Stimulated activated naive CD8-positive, alpha-beta T cell treated with anti-CD3 and anti-CD28 coated beads, Interleukin-15, amount 100 ng/mL, for 72 hours (primary cell): ENCODE data around the gene TRIML2.
"Not testable (repeated sequence)": the region's sequence is repeated elsewhere in the genome, so short reads cannot be mapped to it uniquely, and the experiment has no call there.

ENCODE experiments used
- ATAC-seq: fragments of 150-1000 bp; cut with Tn5 transposase; 2 replicates; pipeline ENCODE4 v1.10.0; 2021; ENCODE audit warnings: mild to moderate bottlenecking, moderate library complexity
- DNase-seq, 2 donors: peaks; one replicate each; pipeline ENCODE4 v3.0.0; 2021 to 2022
- H3K27ac Mint-ChIP-seq, 2 donors: one replicate each; pipeline ENCODE4 v1.8.0; 2022; ENCODE audit warnings: mild to moderate bottlenecking in 2 of 2, mixed read lengths in 2 of 2, moderate library complexity in 2 of 2
- H3K27me3 Mint-ChIP-seq: one replicate; pipeline ENCODE4 v1.8.0; 2022; ENCODE audit warnings: mixed read lengths
- H3K4me1 Mint-ChIP-seq: one replicate; pipeline ENCODE4 v1.8.0; 2022; ENCODE audit warnings: mild to moderate bottlenecking, mixed read lengths
- H3K4me3 Mint-ChIP-seq, 2 donors: one replicate each; pipeline ENCODE4 v1.8.0; 2022; ENCODE audit warnings: mild to moderate bottlenecking in 2 of 2, mixed read lengths in 2 of 2, moderate library complexity in 1 of 2
- H3K9me3 Mint-ChIP-seq, 2 donors: one replicate each; pipeline ENCODE4 v1.8.0; 2022; ENCODE audit warnings: mixed read lengths in 2 of 2

Gene TRIML2

DNA sequence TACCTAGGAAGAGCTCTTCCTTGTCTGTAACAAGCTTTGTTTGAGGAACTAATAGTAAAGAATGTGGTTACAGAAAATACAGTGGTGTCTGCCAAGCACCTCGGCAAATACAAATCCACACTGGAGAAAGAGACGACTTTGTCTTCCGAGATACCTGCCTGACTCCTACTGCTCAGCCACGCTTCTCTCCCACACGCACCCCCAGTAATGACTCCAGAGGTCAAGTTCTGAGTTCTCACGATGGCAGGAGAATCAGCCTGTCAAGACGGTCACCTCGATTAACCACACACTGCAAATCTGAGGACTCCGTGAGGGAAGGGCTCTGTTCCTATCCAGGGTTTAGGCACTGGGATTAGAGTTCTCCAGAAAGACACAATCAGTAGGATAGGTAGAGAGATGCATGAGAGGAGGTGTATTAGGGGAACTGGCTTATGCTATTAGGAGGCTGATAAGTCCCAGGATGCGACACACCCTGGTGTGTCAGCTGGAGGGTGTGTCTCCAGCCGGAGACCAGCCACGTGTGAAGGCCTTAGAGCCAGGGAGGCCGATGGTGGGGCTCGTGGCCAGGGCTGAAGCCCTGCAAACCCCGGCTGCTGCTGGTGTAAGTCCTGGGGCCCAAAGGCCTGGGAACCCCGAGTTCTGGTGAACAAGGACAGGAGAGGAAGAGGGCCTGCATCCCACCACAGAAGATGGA is 8.4 kb upstream of the TRIML2 start:
- no peak for DNase-seq
- Mint-ChIP-seq H3K4me3 (no peak overlapping the region), H3K27me3 (no peaks in the 10 kb centered on the region), H3K9me3 (peaks cover 0 to 10% of the 10 kb centered on the region in 2 donors), H3K27ac (no peak overlapping the region), H3K4me1 (no peaks in the 10 kb centered on the region)
- ATAC-seq, result no peak

DNA sequence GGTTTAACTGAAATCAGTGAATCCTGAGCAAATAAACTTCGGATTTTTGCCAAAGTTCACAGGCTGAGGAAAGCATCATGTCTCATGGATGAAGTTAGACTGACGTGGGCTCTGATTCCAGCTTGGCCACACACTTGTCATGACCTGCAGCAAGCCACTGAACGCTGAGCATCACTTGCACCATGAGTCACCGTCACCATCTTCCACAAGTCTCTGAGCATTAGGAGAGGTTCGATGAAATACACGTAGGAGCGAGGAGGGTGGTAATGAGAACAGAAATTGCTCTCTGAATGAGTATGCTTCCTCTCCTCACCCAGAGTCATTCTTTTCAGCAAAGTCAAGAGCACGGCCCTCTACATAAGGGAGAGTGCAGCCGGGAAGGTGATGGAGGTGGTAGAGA is 3.8 kb upstream of the TRIML2 start:
- Mint-ChIP-seq H3K9me3 (peaks cover 12 to 18% of the 10 kb centered on the region in 2 donors), H3K4me1 (no peaks in the 10 kb centered on the region), H3K27me3 (peaks cover 8% of the 10 kb centered on the region), H3K4me3 (no peak overlapping the region), H3K27ac (no peak overlapping the region)
- DNase-seq (no peak), ATAC-seq (no peak)

DNA sequence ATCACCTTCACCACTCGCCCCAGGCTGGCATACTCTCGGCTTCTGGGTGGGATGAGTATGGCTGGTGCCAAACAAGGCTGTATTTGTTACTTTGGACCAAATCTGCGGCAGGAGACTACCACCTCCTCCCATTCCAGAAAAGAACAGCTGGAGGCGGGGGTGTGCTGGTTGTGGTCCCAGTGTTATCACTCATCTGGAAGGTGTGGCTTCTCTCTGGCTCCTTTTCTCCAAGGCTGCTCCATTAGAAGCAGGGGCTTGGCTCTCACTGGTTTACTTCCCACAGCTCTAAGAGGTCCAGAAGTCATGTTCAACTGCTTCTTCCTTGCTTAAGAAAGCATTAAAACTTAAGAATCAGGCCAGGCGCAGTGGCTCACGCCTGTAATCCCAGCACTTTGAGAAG is 2.6 kb upstream of the TRIML2 start:
- H3K4me3 Mint-ChIP-seq, result no peak overlapping the region
- ATAC-seq (no peak), DNase-seq (no peak)

DNA sequence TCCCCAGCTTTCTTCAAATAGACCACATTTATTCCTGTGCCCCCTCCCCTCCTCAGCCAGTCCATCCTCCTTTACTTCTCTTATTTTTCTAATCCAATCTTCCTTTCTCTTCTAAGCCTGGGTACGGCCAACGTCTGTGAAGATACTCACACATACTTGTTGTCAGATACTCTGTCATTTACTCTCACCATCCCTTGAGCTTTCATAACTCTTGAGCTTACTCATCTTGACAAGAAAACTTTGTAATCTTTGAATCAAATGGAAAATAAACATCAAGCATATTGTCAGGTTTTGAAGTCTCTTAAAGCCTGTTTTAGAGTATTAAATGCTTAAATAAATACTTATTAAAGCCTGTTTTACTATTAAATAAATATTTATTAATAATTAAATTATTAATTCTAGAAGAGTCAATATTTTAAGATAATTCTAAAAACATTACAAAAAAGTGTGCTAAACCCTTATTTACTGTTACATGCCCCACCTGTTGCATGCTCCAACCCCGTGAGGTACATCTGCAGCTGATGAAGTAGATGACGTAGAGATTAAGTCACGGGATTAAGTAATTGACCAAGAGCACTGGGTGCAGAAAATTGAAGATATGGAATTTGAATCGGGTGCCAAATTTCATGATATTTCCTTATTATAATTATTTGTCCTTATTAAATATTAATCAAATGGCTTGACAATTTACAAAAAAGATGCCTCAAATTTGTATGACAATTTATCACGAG is 1.5 kb upstream of the TRIML2 start:
- peaks cover 15 to 27% of the 10 kb centered on the region in 2 donors for H3K9me3 Mint-ChIP-seq
- H3K27me3 Mint-ChIP-seq, result peaks cover 8% of the 10 kb centered on the region
- no peak overlapping the region for H3K27ac Mint-ChIP-seq
- ATAC-seq (no peak), DNase-seq (no peak)
- H3K4me1 Mint-ChIP-seq, result no peaks in the 10 kb centered on the region
- no peak overlapping the region for H3K4me3 Mint-ChIP-seq

More for the DNA sequence above, 2.6 kb upstream of the TRIML2 start:
- peaks cover 8% of the 10 kb centered on the region for H3K27me3 Mint-ChIP-seq
- no peaks in the 10 kb centered on the region for H3K4me1 Mint-ChIP-seq
- H3K9me3 Mint-ChIP-seq, result peaks cover 15 to 19% of the 10 kb centered on the region in 2 donors
- H3K27ac Mint-ChIP-seq, result no peak overlapping the region

DNA sequence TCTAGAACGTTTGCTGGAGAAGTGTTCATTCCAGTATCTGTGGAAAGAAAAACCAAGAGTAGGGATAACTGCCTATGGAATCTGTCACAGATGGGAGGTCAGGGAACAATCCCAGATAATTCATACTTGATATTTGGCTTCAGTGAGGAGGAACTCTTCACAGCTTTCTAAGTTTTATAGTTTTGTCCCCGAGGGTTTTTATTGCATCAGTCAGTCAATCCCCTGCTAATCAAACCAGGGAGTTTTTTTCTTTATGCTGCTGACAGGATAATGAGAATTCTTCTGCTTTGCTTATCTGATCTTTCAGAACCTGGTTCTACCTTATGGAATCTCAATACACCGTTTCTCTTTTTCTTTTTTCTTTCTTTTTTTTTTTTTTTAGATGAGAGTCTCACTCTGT is 633 bp upstream of the TRIML2 start:
- ATAC-seq (no peak), DNase-seq (no peak)
- Mint-ChIP-seq H3K4me1 (no peaks in the 10 kb centered on the region), H3K27me3 (peaks cover 8% of the 10 kb centered on the region), H3K9me3 (peaks cover 15 to 34% of the 10 kb centered on the region in 2 donors), H3K27ac (no peak overlapping the region), H3K4me3 (no peak overlapping the region)

DNA sequence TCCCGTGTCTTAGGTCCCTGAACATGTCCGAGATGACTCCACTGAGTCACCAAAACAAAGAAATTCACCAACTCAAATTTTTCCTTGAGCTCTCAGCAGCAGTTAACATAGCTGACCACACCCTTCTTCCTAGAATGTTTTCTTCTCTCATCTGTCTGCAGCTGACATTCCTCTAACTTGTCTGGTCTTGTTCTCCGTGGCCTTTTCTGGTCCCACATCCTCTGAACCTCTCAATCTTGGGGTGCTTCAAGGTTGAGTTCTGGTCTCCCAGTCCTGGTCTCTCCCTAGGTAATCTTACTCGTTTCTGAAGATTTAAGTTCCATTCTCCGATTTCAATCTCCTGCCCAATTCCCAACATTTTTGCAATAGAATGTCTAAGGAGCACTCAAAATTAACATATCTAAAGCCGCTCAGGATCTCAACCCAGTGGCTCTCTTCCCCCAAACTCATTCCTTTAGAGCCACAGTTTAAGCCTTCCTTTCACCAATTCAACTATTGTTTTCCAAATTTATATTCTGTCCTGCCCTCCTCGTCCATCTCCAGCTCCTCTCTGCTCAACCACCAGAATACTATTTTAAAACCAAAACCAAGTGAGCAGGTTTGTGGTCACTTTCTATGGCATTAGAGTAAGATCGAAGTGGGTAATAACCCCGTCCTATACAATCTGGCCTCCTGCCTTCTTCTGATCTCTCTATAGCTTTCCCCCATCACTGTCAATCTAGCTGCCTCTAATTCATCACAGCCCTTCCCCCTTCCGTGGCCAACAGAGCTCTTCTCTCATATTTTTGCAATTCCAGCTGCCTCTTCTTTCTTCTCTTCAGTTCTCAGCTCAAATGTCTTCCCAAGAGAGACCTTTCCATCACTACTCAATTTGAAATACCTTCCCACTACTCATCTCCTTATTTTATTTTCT is 1.2 kb downstream of the TRIML2 start:
- Mint-ChIP-seq H3K4me3 (no peak overlapping the region), H3K4me1 (no peaks in the 10 kb centered on the region), H3K9me3 (peaks cover 15 to 40% of the 10 kb centered on the region in 2 donors), H3K27ac (no peak overlapping the region), H3K27me3 (peaks cover 8% of the 10 kb centered on the region)
- no peak for DNase-seq
- ATAC-seq, result no peak

DNA sequence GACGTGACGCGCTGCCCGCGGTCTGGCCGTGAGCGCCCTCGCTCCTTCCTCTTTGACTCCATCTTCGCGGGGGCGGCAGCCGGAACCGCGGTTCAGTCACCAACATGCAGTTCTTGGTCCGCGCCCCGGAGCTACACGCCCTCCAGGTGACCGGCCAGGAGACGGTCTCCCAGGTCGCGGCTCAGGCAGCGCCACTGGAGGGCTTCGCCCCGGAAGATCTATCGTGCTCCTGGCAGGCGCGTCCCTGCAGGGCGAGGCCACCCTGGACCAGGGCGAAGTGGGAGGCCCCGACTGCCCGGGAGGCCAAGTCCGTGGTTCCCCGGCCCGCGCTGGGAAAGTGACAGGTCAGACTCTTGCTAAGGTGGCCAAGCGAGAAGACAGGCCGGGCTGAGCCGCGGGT is 2.9 kb downstream of the TRIML2 start:
- no peak overlapping the region for H3K27ac Mint-ChIP-seq
- ATAC-seq, result no peak
- no peak for DNase-seq
- H3K9me3 Mint-ChIP-seq, result peaks cover 15 to 46% of the 10 kb centered on the region in 2 donors
- no peak overlapping the region for H3K4me3 Mint-ChIP-seq
- no peaks in the 10 kb centered on the region for H3K4me1 Mint-ChIP-seq
- peaks cover 8% of the 10 kb centered on the region for H3K27me3 Mint-ChIP-seq

DNA sequence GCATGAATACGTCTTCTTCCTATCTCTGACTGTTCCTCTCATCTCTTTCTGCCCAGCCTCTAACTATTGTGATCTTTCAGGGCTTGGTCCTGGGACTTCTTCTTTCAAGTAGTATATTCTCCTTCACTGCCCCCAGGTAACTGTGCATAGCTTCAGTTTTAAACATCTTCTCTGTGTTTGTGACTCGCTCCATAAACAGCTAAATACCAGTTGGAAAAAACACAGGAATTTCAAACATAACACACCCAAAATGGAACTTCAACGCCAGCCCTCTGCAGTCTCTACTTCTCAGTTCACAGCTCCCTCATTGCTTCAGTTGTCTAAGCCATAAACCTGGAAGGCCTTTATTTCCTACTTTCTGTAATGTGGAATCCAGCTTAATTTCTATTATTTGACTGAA is 16.6 kb downstream of the TRIML2 start:
- Mint-ChIP-seq H3K9me3 (peaks cover 13 to 21% of the 10 kb centered on the region in 2 donors), H3K4me3 (no peak overlapping the region), H3K4me1 (no peaks in the 10 kb centered on the region), H3K27me3 (no peaks in the 10 kb centered on the region), H3K27ac (no peak overlapping the region)
- no peak for DNase-seq
- no peak for ATAC-seq

DNA sequence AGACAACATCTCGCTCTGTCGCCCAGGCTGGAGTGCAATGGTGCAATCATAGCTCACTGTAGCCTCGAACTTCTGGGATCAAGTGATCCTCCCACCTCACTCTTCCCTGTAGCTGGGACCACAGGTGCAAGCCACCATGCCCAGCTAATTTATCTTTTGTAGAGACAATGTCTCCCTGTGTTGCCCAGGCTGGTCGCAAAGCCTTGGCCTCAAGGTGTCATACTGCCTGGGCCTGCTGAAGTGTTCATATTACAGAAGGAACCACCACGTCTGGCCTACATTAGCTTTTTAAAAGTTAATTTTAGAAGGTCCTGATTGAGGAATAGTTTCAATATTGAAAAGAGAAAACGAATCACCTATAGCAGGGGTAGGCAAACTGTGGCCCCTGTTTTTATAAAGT is 22.5 kb downstream of the TRIML2 start:
- no peak overlapping the region for H3K4me3 Mint-ChIP-seq
- ATAC-seq (no peak), DNase-seq (no peak)
- peaks cover 17 to 18% of the 10 kb centered on the region in 2 donors for H3K9me3 Mint-ChIP-seq
- no peak overlapping the region for H3K27ac Mint-ChIP-seq
- no peaks in the 10 kb centered on the region for H3K4me1 Mint-ChIP-seq
- H3K27me3 Mint-ChIP-seq, result no peaks in the 10 kb centered on the region

DNA sequence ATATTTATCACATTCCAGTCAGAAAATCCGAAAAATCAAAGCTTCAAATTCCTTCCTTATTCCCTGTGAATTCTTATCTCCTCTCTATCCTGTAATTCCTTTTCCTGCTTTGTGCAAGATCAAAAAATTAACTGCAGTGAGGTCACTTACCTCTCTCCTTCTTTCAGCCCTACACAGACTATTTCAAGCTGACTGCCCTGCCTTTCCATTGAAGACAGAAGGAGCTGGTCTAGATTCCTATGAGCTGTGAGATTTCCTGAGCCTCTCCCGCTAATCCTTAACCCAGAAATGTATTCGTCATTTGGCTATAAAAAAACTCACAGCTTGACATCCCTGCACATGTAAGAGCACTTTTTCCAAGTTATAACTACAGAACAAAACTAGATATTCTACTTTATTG is 26.6 kb downstream of the TRIML2 start:
- no peak overlapping the region for H3K27ac Mint-ChIP-seq
- ATAC-seq, result no peak
- H3K27me3 Mint-ChIP-seq, result no peaks in the 10 kb centered on the region

DNA sequence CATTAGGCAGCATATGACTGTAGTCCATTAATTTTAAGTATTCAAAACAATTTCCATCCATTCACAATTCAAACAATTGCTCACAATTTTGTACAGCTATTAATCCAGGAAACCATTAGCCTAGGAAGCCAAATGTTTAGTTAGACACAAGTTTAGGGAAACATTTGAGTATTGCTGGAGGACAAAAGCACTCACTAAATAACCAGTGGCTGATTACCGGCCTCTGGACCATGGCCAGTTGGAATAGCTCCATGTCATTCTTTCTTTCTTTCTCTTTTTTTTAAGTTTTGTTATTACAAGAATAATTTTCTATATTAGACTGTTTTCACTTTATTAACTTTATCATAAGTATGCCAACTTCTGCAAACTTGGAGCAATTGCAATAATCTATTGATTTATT is 31.3 kb downstream of the TRIML2 start:
- H3K27me3 Mint-ChIP-seq, result no peaks in the 10 kb centered on the region
- peaks cover 0 to 21% of the 10 kb centered on the region in 2 donors for H3K9me3 Mint-ChIP-seq
- no peaks in the 10 kb centered on the region for H3K4me1 Mint-ChIP-seq
- H3K4me3 Mint-ChIP-seq, result no peak overlapping the region
- no peak overlapping the region for H3K27ac Mint-ChIP-seq
- ATAC-seq, result no peak
- no peak for DNase-seq

More for the DNA sequence above, 26.6 kb downstream of the TRIML2 start:
- Mint-ChIP-seq H3K4me3 (no peak overlapping the region), H3K4me1 (no peaks in the 10 kb centered on the region), H3K9me3 (peaks cover 11 to 20% of the 10 kb centered on the region in 2 donors)
- no peak for DNase-seq

DNA sequence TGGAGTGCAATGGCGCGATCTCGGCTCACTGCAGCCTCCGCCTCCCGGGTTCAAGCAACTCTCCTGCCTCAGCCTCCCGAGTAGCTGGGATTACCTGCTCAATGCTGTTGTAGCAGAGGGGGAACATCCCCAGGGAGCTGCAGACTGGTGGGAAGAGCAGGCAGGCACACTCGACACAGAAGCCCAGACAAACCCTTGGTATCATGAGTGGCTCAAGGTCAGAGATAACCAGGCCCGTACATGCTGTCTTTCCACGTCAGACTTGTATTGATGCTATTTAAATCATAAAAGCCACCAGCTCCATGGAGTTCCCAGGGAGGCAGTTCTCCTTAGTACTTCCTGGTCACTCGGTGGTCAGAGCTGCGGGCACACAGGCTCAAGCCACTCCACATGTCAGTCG is 33.2 kb downstream of the TRIML2 start:
- ATAC-seq, result no peak
- H3K4me1 Mint-ChIP-seq, result no peaks in the 10 kb centered on the region
- no peak overlapping the region for H3K27ac Mint-ChIP-seq
- H3K4me3 Mint-ChIP-seq, result no peak overlapping the region
- H3K27me3 Mint-ChIP-seq, result no peaks in the 10 kb centered on the region
- no peak for DNase-seq
- peaks cover 0 to 20% of the 10 kb centered on the region in 2 donors for H3K9me3 Mint-ChIP-seq

DNA sequence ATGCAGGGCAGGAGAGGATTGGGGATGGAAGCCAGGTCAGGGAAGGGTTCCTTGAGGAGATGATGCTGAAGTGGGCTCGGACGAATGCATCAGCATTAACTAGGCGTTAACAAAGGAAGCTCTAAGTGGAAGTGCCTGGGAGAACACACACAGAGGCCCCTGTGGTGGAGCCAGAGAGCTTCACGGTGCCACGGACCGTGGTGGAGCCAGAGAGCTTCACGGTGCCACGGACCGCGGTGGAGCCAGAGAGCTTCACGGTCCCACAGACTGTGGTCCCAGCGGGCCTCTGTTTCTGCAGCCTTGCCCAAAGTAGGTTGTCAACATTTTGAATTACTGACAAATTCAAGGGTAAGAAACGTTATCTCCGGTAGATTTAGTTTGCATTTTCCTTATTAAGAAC is 48.3 kb downstream of the TRIML2 start:
- Mint-ChIP-seq H3K4me3 (no peak overlapping the region), H3K4me1 (no peaks in the 10 kb centered on the region), H3K27ac (no peak overlapping the region), H3K27me3 (no peaks in the 10 kb centered on the region), H3K9me3 (peaks cover 8 to 9% of the 10 kb centered on the region in 2 donors)
- DNase-seq (no peak), ATAC-seq (no peak)

DNA sequence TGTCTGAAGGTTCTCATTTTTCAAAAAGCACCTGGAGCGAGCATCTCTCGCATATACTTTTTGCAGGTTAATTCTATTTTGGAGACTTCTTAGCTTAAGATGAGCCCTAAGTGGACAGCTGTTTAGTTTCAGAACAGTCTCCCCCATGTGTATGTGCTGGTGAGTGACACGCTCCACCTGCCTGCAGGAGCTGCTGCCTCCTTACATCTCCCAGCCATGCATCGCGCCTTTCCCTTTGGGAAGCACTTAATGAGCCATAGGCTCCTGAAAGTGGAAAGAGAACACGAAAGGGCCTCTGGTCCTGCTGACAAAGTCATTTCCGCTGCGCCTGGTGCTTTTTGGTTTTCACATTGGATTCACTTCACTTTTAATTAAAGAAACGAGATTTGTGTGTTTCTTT is 56.1 kb downstream of the TRIML2 start:
- no peaks in the 10 kb centered on the region for H3K27me3 Mint-ChIP-seq
- H3K9me3 Mint-ChIP-seq, result peaks cover 4 to 11% of the 10 kb centered on the region in 2 donors
- no peaks in the 10 kb centered on the region for H3K4me1 Mint-ChIP-seq
- no peak overlapping the region for H3K4me3 Mint-ChIP-seq
- DNase-seq (no peak), ATAC-seq (no peak)
- H3K27ac Mint-ChIP-seq, result no peak overlapping the region

DNA sequence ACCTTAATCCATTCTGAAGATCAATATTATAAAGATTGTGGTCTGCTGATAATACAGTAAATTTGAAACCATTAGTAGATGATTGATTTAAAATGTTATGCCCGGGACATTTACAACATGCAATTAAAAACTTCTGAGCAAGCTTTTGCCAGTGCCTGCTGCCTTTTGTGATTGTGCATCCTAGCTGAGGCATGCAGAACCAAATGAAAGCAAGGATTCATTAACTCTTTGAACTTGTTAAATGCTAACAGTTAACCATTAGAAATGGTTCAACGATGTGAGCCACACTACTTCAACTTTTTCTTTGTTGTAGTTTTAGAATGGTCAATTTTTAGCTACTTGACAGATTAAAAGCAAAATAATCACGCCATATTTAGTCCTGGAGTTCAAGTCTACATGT is 62.7 kb downstream of the TRIML2 start:
- no peak overlapping the region for H3K4me3 Mint-ChIP-seq
- ATAC-seq (no peak), DNase-seq (no peak)
- H3K9me3 Mint-ChIP-seq, result peaks cover 0 to 8% of the 10 kb centered on the region in 2 donors
- no peaks in the 10 kb centered on the region for H3K4me1 Mint-ChIP-seq
- no peak overlapping the region for H3K27ac Mint-ChIP-seq
- no peaks in the 10 kb centered on the region for H3K27me3 Mint-ChIP-seq

DNA sequence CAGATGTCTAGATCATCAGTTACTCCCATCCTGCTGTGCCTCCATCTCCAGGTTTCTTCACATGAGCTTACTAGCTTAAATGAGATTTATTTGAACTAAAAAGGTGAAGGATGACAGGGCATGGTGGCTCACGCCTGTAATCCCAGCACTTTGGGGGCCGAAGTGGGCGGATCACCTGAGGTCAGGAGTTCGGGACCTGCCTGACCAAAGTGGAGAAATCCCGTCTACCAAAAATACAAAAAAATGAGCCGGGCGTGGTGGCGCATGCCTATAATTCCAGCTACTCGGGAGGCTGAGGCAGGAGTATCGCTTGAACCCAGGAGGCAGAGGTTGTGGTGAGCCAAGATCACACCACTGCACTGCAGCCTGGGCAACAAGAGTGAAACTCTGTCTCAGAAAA is 63.9 kb downstream of the TRIML2 start:
- not testable (repeated sequence) for H3K9me3 Mint-ChIP-seq, H3K27me3 Mint-ChIP-seq, H3K27ac Mint-ChIP-seq, H3K4me1 Mint-ChIP-seq, DNase-seq, H3K4me3 Mint-ChIP-seq, ATAC-seq
